HL-60 (cell line): ENCODE data around the gene ZMYM5.
A peak's percentile ranks its signal among the peaks of the same experiment; 100 is the strongest.

ENCODE experiments used
- DNase-seq, 2 experiments: peaks; one replicate each; pipeline ENCODE4 v3.0.0-alpha.2; 2010 to 2020; ENCODE audit warnings: low read depth in 1 of 2, low spot score in 1 of 2
- H3K27ac ChIP-seq: fragments of 250-450 bp; sonication (Bioruptor Pico); replicated peaks from 2 replicates; pipeline ENCODE4 v1.5.1; 2020; ENCODE audit warnings: mild to moderate bottlenecking, moderate library complexity
- H3K27me3 ChIP-seq: fragments of 250-450 bp; sonication (Bioruptor Pico); 2 replicates; pipeline ENCODE4 v1.5.1; 2021; ENCODE audit warnings: mild to moderate bottlenecking, moderate library complexity; ENCODE audit not compliant: insufficient read depth, poor library complexity, severe bottlenecking
- H3K4me3 ChIP-seq: replicated peaks from 2 replicates; pipeline ENCODE4 v1.5.1; 2011; ENCODE audit warnings: mild to moderate bottlenecking, control low read depth, low read length; ENCODE audit not compliant: insufficient read depth
- GABPA ChIP-seq: IDR thresholded peaks from 2 replicates; pipeline ENCODE4 v1.6.1; 2012; ENCODE audit warnings: low read depth
- POLR2AphosphoS5 ChIP-seq: IDR thresholded peaks from 2 replicates; pipeline ENCODE4 v1.6.1; 2012; ENCODE audit warnings: low read depth
- REST ChIP-seq: IDR thresholded peaks from 2 replicates; pipeline ENCODE4 v1.6.1; 2012; ENCODE audit warnings: low read depth; ENCODE audit not compliant: insufficient replicate concordance
- SPI1 ChIP-seq: IDR thresholded peaks from 2 replicates; pipeline ENCODE4 v1.6.1; 2012; ENCODE audit warnings: low read depth, mild to moderate bottlenecking, borderline replicate concordance
- TF ChIP-seq, protein P1 (sequence below): IDR thresholded peaks from one replicate; pipeline ENCODE4 v1.5.1; 2011; ENCODE audit warnings: low read length, control low read depth, inconsistent platforms; ENCODE audit not compliant: insufficient read depth

The ZMYM5 gene

DNA sequence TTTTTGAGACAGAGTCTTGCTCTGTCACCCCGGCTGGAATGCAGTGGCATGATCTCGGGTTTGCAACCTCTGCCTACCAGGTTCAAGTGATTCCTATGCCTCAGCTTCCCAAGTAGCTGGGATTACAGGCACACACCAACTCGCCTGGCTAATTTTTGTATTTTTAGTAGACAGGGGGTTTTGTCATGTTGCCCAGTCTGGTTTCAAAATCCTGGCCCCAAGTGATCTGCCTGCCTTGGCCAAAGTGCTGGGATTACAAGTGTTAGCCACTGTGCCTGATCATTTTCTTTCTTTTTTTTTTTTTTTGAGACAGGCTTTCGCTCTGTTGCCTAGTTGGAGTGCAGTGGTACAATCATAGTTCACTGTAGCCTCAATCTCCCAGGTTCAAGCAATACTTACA lies 28.7 kb downstream of the ZMYM5 start:
- TF ChIP-seq REST (no peak), SPI1 (no peak), POLR2AphosphoS5 (no peak), GABPA (no peak)
- TF ChIP-seq, protein P1, sequence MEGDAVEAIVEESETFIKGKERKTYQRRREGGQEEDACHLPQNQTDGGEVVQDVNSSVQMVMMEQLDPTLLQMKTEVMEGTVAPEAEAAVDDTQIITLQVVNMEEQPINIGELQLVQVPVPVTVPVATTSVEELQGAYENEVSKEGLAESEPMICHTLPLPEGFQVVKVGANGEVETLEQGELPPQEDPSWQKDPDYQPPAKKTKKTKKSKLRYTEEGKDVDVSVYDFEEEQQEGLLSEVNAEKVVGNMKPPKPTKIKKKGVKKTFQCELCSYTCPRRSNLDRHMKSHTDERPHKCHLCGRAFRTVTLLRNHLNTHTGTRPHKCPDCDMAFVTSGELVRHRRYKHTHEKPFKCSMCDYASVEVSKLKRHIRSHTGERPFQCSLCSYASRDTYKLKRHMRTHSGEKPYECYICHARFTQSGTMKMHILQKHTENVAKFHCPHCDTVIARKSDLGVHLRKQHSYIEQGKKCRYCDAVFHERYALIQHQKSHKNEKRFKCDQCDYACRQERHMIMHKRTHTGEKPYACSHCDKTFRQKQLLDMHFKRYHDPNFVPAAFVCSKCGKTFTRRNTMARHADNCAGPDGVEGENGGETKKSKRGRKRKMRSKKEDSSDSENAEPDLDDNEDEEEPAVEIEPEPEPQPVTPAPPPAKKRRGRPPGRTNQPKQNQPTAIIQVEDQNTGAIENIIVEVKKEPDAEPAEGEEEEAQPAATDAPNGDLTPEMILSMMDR: no peak
- Histone ChIP-seq H3K27me3 (no peaks in the 10 kb centered on the region), H3K27ac (no peak overlapping the region), H3K4me3 (no peak overlapping the region)
- DNase-seq: no peak

DNA sequence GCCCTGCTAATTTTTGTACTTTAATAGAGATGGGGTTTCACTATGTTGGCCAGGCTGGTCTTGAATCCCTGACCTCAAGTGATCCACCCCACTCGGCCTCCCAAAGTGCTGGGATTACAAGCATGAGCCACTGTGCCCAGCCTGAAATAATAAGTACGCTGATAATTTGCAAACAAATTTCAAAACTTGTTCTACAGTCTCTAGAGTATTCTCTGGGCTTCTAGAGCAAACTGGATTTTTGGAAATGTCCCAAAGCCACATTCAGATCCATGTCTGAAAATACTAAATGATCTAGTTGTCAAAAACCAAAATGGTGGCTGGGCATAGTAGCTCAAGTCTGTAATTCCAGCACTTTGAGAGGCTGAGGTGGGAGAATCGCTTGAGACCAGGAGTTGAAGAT lies 40.8 kb downstream of the ZMYM5 start:
- no peak for DNase-seq
- Histone ChIP-seq H3K27me3 (no peaks in the 10 kb centered on the region), H3K27ac (no peak overlapping the region), H3K4me3 (no peak overlapping the region)
- TF ChIP-seq REST (no peak), POLR2AphosphoS5 (no peak), GABPA (no peak)

- TF ChIP-seq, protein P1: peak; percentile 14
- TF ChIP-seq REST (no peak), POLR2AphosphoS5 (no peak)
- no peak overlapping the region for H3K4me3 ChIP-seq
- peak in 1 of 2 experiments; percentile 12 for DNase-seq
- H3K27me3 ChIP-seq: no peaks in the 10 kb centered on the region
- H3K27ac ChIP-seq: no peak overlapping the region
Observed at GRCh38 chr13:19818223-19818842, 45.1 kb downstream of the ZMYM5 start.
